Caco-2 (cell line): ENCODE data around the gene DENND6B. TPM values are rescaled to one million over a fixed set of nuclear protein-coding genes. Genes with fewer than 3 reads are reported as not detected.
"Not testable (repeated sequence)": the region's sequence is repeated elsewhere in the genome, so short reads cannot be mapped to it uniquely, and the experiment has no call there.

ENCODE experiments used
- BruUV-seq: library from RNA; stranded (reverse); fragments of 400-500 nt; replicated peaks from 2 replicates; lab custom pipeline; 2021; lab: Mats Ljungman, UMichigan
- CTCF ChIA-PET: fragments of 300-600 bp; sonication (Branson Sonifier 250); formaldehyde crosslinking; loops from one replicate; lab custom pipeline; 2022; ENCODE audit warnings: antibody characterized with exemption; lab: Charles Lee
- POLR2A ChIA-PET: fragments of 300-600 bp; sonication (Branson Sonifier 250); formaldehyde crosslinking; loops from one replicate; lab custom pipeline; 2022; ENCODE audit warnings: antibody characterized with exemption; lab: Charles Lee
- DNase-seq, 2 experiments: peaks; one replicate each; pipeline versions ENCODE4 v3.0.0 to v3.0.0-alpha.2; 2020 to 2022
- H3K27me3 ChIP-seq: replicated peaks from 2 replicates; pipeline ENCODE4 v1.6.0; 2011; ENCODE audit warnings: low read length; ENCODE audit not compliant: control insufficient read depth, insufficient read depth
- H3K36me3 ChIP-seq: 2 replicates; pipeline ENCODE4 v1.5.1; 2011; ENCODE audit warnings: low read length; ENCODE audit not compliant: control insufficient read depth, insufficient read depth
- H3K4me1 ChIP-seq: fragments of 250-450 bp; sonication (Bioruptor Pico); 2 replicates; pipeline ENCODE4 v1.5.1; 2020; ENCODE audit warnings: mild to moderate bottlenecking
- H3K4me3 ChIP-seq: 2 replicates; pipeline ENCODE4 v1.5.1; 2011; ENCODE audit warnings: low read depth, mild to moderate bottlenecking, control low read depth, low read length
- H3K9me3 ChIP-seq: fragments of 250-450 bp; sonication (Bioruptor Pico); 2 replicates; pipeline ENCODE4 v1.5.1; 2020; ENCODE audit warnings: mild to moderate bottlenecking, moderate library complexity
- H3K27ac Mint-ChIP-seq: one replicate; pipeline ENCODE4 v1.8.0; 2022; ENCODE audit warnings: mixed read lengths; ENCODE audit not compliant: unreplicated experiment
- H3K27me3 Mint-ChIP-seq: one replicate; pipeline ENCODE4 v1.8.0; 2022; ENCODE audit warnings: mixed read lengths; ENCODE audit not compliant: insufficient read depth, unreplicated experiment
- H3K36me3 Mint-ChIP-seq: one replicate; pipeline ENCODE4 v1.8.0; 2022; ENCODE audit warnings: mild to moderate bottlenecking, mixed read lengths; ENCODE audit not compliant: insufficient read depth, unreplicated experiment
- H3K4me1 Mint-ChIP-seq: one replicate; pipeline ENCODE4 v1.8.0; 2022; ENCODE audit warnings: low read depth, mixed read lengths; ENCODE audit not compliant: unreplicated experiment
- H3K4me3 Mint-ChIP-seq: one replicate; pipeline ENCODE4 v1.8.0; 2022; ENCODE audit warnings: mild to moderate bottlenecking, moderate library complexity, mixed read lengths; ENCODE audit not compliant: unreplicated experiment
- H3K9me3 Mint-ChIP-seq: one replicate; pipeline ENCODE4 v1.8.0; 2022; ENCODE audit warnings: mixed read lengths; ENCODE audit not compliant: unreplicated experiment
- intact Hi-C: fragments of 100-400 bp; cut with micrococcal nuclease; formaldehyde crosslinking; loops from one replicate; pipeline ENCODE4 v1.10.0; 2022; ENCODE audit not compliant: unreplicated experiment
- total RNA-seq: library from RNA; stranded (reverse); gene quantifications from 2 replicates; pipeline ENCODE4 v1.2.3, GENCODE V29; 2022
- TF ChIP-seq, protein P1 (sequence below), 2 experiments: fragments of 200-600 bp in 1 of 2; IDR thresholded peaks; 1 replicate in 1 of 2; 2 replicates in 1 of 2; pipeline versions ENCODE4 v1.5.1 to v1.8.0; 2011 to 2022; ENCODE audit warnings: antibody characterized with exemption in 1 of 2, control low read depth in 1 of 2, inconsistent platforms in 1 of 2, low read depth in 1 of 2, low read length in 1 of 2, mild to moderate bottlenecking in 1 of 2, moderate library complexity in 1 of 2; ENCODE audit not compliant: insufficient read depth in 1 of 2, severe bottlenecking in 1 of 2, unreplicated experiment in 1 of 2

Gene DENND6B
- total RNA-seq, 1 experiment from 2014 or later: 3.4 TPM

DNA sequence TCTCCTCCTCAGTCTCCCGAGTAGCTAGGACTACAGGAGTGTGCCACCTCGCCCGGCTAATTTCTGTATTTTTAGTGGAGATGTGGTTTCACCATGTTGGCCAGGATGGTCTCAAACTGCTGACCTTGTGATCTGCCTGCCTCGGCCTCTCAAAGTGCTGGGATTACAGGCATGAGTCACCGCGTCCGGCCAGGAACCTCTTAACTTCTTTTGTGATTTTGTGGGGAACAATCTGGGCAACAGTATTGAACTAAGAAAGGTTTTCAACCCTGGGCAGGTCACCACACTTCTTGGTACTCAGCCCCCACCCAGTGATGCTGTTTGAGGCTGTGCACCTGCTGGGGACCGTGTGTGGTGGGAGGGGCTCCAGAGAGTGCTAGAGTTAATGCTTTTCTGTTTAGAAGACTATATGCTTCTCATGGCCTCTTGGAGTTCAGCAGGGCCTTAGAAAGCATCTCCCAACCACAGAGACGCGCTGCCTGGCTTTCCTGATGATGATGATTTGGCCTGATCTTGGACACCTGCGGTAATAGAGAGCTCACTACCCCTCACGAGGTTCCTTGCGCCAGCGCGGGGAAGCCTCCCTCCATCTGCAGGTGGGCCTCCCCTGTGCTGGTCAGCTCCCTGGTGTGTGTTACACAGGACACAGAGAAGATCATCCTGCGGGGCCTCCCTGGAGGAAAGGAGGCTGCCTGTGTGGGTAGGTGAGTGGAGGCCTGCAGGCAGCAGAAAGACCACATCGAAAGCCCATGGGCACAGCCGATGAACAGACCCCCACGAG lies 1.2 kb downstream of the DENND6B start:
- TF ChIP-seq, protein P1, sequence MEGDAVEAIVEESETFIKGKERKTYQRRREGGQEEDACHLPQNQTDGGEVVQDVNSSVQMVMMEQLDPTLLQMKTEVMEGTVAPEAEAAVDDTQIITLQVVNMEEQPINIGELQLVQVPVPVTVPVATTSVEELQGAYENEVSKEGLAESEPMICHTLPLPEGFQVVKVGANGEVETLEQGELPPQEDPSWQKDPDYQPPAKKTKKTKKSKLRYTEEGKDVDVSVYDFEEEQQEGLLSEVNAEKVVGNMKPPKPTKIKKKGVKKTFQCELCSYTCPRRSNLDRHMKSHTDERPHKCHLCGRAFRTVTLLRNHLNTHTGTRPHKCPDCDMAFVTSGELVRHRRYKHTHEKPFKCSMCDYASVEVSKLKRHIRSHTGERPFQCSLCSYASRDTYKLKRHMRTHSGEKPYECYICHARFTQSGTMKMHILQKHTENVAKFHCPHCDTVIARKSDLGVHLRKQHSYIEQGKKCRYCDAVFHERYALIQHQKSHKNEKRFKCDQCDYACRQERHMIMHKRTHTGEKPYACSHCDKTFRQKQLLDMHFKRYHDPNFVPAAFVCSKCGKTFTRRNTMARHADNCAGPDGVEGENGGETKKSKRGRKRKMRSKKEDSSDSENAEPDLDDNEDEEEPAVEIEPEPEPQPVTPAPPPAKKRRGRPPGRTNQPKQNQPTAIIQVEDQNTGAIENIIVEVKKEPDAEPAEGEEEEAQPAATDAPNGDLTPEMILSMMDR (IDR thresholded peaks at IDR 0.05; ENCODE audit: insufficient read depth in 1 of 2, low read depth in 1 of 2, low read length in 1 of 2, severe bottlenecking in 1 of 2, unreplicated experiment in 1 of 2): no peak
- H3K27me3 ChIP-seq: no peaks in the 10 kb centered on the region
- no peaks in the 10 kb centered on the region for H3K9me3 ChIP-seq
- Mint-ChIP-seq H3K9me3 (no peaks in the 10 kb centered on the region), H3K4me3 (peak overlapping the region; percentile 92), H3K36me3 (no peaks in the 10 kb centered on the region), H3K4me1 (peaks cover 8% of the 10 kb centered on the region), H3K27ac (peak overlapping the region; percentile 81), H3K27me3 (no peaks in the 10 kb centered on the region)
- intact Hi-C loops: loop anchor here (5.0 kb wide), 1 partner anchor 53 kb away; the partner anchor contains the start of gene MAPK11
- no peaks in the 10 kb centered on the region for H3K4me1 ChIP-seq
- DNase-seq: no peak
- TSS peak; percentile 22 for BruUV-seq
- CTCF ChIA-PET: interaction anchor here (0.5 to 1.8 kb wide), 5 partner anchors 9 to 52 kb away, joined by 3 to 6 read pairs (median 3); no protein-coding TSS in a partner anchor
- no peaks in the 10 kb centered on the region for H3K36me3 ChIP-seq
- H3K4me3 ChIP-seq: peak overlapping the region; percentile 95; the same call in 1 of the 2 replicates
- POLR2A ChIA-PET: interaction anchor here (0.6 to 2.6 kb wide), 2 partner anchors 10 to 32 kb away, joined by 4 to 13 read pairs; no protein-coding TSS in a partner anchor

DNA sequence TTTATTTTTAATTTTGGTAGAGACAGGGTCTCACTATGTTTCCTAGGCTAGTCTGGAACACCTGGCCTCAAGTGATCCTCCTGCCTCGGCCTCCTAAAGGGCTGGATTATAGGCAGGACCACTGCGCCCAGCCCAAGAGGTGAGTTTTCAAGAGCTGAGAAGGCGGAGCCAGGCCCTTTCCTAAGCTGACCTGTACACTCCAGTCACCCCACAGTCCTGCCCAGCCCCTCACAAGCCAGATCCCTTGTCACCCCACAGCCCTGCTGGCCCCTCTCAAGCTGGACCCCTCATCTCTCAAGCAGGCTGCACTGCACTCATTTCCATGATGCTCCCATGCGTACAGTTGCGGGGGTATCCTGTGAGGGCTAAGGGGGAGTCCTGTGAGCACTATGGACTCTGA lies 2.9 kb downstream of the DENND6B start:
- H3K36me3 Mint-ChIP-seq: no peaks in the 10 kb centered on the region
- CTCF ChIA-PET: no interaction called here
- H3K4me1 ChIP-seq: no peaks in the 10 kb centered on the region
- no peaks in the 10 kb centered on the region for H3K9me3 Mint-ChIP-seq
- H3K27me3 ChIP-seq: no peaks in the 10 kb centered on the region
- H3K27ac Mint-ChIP-seq: no peak overlapping the region
- intact Hi-C loops: no loop called here
- no peaks in the 10 kb centered on the region for H3K27me3 Mint-ChIP-seq
- no TSS peak for BruUV-seq
- TF ChIP-seq, protein P1 (IDR thresholded peaks at IDR 0.05; ENCODE audit: insufficient read depth in 1 of 2, low read depth in 1 of 2, low read length in 1 of 2, severe bottlenecking in 1 of 2, unreplicated experiment in 1 of 2): no peak
- peaks cover 8% of the 10 kb centered on the region for H3K4me1 Mint-ChIP-seq
- no peak overlapping the region for H3K4me3 ChIP-seq
- H3K4me3 Mint-ChIP-seq: no peak overlapping the region
- POLR2A ChIA-PET: interaction anchor here (0.6 kb wide), 1 partner anchor 9 kb away, joined by 3 read pairs; no protein-coding TSS in a partner anchor
- DNase-seq: no peak
- no peaks in the 10 kb centered on the region for H3K36me3 ChIP-seq
- no peaks in the 10 kb centered on the region for H3K9me3 ChIP-seq

DNA sequence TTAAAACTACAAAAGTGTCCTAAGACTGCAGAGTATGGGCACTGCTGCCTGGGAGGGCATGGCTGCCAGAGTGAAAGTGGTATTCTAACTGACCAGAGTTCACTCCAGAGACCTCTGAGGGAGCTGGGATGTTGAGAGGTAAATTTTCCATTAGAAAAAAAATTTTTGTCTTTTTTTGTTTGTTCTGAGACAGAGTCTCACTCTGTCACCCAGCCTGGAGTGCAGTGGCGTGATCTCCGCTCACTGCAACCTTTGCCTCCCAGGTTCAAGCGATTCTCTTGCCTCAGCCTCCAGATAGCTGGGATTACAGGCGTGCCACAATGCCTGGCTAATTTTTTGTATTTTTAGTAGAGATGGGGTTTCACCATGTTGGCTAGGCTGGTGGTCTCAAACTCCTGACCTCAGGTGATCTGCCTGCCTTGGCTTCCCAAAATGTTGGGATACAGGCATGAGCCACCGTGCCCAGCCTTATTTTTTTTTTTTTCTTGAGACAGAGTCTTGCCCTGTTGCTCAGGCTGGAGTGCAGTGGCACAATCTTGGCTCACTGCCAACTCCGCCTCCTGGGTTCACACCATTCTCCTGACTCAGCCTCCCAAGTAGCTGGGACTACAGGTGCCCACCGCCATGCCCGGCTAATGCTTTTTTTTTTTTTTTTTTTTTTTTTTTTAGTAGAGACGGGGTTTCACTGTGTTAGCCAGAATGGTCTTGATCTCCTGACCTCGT lies 4.3 kb downstream of the DENND6B start:
- POLR2A ChIA-PET, H3K27ac Mint-ChIP-seq, H3K27me3 Mint-ChIP-seq, H3K36me3 Mint-ChIP-seq, H3K4me3 Mint-ChIP-seq, DNase-seq, intact Hi-C loops, H3K9me3 Mint-ChIP-seq, H3K9me3 ChIP-seq, H3K27me3 ChIP-seq, H3K4me1 ChIP-seq, BruUV-seq, H3K4me1 Mint-ChIP-seq, H3K4me3 ChIP-seq, H3K36me3 ChIP-seq: not testable (repeated sequence)
- CTCF ChIA-PET: interaction anchor here (0.6 kb wide), 1 partner anchor 28 kb away, joined by 3 read pairs; no protein-coding TSS in a partner anchor
